OCI-LY1 (cell line): ENCODE results near the gene PACSIN2.

Source experiments
- CTCF ChIP-seq: fragments of 200-600 bp; sonication (generic), shearing (Covaris generic); IDR thresholded peaks from 2 replicates; pipeline ENCODE4 v1.5.1; 2017; ENCODE audit warnings: mild to moderate bottlenecking, antibody characterized with exemption, low read length, moderate library complexity, mixed read lengths
- EZH2 ChIP-seq: fragments of 200-600 bp; sonication (generic), shearing (Covaris generic); IDR thresholded peaks from 2 replicates; pipeline ENCODE4 v1.8.0; 2017; ENCODE audit warnings: borderline replicate concordance, mixed run types, mild to moderate bottlenecking, antibody characterized with exemption, low read length, moderate library complexity, mixed read lengths

GRCh38 chr22:43001271-43002201 lies 13.4 kb downstream of the PACSIN2 start:
- TF ChIP-seq CTCF (no peak), EZH2 (no peak)
